ENCODE results near the gene ASIC4. TPM values are rescaled to one million over a fixed set of nuclear protein-coding genes. Genes with fewer than 3 reads are reported as not detected.

Gene ASIC4
- total and polyA plus RNA-seq, 2 of the 13 experiments (the other 11 are each of a cell fraction or from before 2014, with no cell fraction given), result 0.03 TPM; not detected in 1

DNA sequence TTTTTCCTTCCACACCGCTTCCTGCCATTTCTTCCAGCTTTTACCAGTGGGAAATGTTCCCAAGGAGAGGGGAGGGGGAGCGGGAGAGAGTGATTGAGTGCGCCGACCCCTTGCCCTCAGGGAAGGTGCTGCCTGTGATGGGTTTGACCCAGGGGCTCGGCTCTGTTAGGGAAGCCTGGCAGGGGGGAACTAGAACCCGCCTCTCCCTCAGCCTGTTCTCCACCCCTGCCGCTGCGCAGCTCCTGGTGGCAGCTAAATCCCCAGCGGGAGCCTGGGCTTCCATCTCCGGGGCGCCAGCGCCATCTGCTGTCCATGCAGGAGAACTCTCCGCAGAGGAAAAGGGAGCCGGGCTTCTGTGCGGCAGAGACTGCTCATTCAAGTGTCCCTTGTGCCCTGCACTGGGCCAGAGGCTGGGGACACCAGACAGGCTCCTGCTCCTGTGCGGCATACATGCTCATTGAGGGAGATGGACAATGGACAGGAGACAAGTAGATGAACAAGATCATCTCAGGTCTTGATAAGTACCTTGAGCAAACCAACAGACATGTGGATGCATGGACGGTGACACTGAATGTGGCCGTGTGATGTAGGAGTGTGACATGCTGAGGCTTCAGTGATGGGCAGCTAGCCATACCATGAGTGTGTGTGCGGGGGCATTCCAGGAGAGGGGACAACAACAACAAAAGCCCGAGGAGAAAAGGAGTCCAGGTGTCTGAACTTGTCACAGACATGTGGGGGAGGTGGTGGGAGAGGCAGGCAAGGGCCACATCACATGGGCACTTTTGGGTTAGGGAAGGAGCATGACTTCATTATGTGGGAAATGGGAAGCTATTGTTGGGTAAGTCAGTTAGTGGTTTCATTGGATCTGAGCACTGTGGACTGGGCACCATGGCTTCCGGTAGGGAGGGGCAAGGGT is 16.0 kb downstream of the ASIC4 start (continued):
- TF ChIP-seq, protein P1, sequence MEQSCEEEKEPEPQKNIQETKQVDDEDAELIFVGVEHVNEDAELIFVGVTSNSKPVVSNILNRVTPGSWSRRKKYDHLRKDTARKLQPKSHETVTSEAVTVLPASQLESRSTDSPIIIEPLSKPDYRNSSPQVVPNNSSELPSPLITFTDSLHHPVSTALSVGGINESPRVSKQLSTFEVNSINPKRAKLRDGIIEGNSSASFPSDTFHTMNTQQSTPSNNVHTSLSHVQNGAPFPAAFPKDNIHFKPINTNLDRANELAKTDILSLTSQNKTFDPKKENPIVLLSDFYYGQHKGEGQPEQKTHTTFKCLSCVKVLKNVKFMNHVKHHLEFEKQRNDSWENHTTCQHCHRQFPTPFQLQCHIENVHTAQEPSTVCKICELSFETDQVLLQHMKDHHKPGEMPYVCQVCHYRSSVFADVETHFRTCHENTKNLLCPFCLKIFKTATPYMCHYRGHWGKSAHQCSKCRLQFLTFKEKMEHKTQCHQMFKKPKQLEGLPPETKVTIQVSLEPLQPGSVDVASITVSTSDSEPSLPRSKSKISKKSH (CRISPR knock-in tag; IDR thresholded peaks at IDR 0.05; ENCODE audit: borderline replicate concordance), result peak; percentile 44; the same call in 1 of the 2 replicates
- TF ChIP-seq NCOA1 (CRISPR knock-in tag; IDR thresholded peaks at IDR 0.05) (no peak; the same call in 1 of the 2 replicates), DNMT1 (CRISPR knock-in tag; IDR thresholded peaks at IDR 0.05) (peak; percentile 41; the same call in 1 of the 2 replicates), ZNF317 (CRISPR knock-in tag; IDR thresholded peaks at IDR 0.05) (no peak), IRF2 (CRISPR knock-in tag; IDR thresholded peaks at IDR 0.05) (peak; percentile 49; the same call in 1 of the 2 replicates), ZNF34 (CRISPR knock-in tag; IDR thresholded peaks at IDR 0.05; ENCODE audit: borderline replicate concordance) (no peak), FOXC1 (CRISPR knock-in tag; IDR thresholded peaks at IDR 0.05; ENCODE audit: borderline replicate concordance) (peak; percentile 66), ZFP36 (IDR thresholded peaks at IDR 0.05; ENCODE audit: borderline replicate concordance, low read depth, low read length, partially characterized antibody) (peak; percentile 47), ZFP41 (CRISPR knock-in tag; IDR thresholded peaks at IDR 0.05; ENCODE audit: borderline replicate concordance) (no peak), ZNF530 (CRISPR knock-in tag; IDR thresholded peaks at IDR 0.05; ENCODE audit: low read depth) (no peak), TBX2 (CRISPR knock-in tag; IDR thresholded peaks at IDR 0.05; ENCODE audit: borderline replicate concordance) (peak; percentile 58; the same call in 1 of the 2 replicates), MED1 (CRISPR knock-in tag; IDR thresholded peaks at IDR 0.05) (0 out of 2 replicates have a peak, but pooled peaks have one; percentile 52), HOXA3 (CRISPR knock-in tag; IDR thresholded peaks at IDR 0.05) (peak; percentile 32; the same call in 1 of the 2 replicates), ETV5 (CRISPR knock-in tag; IDR thresholded peaks at IDR 0.05; ENCODE audit: borderline replicate concordance) (peak; percentile 33; the same call in 1 of the 2 replicates), MAFK (conservative IDR thresholded peaks at IDR 0.05 in 1 of 2, IDR thresholded peaks at IDR 0.05 in 1 of 2; ENCODE audit: low read length in 2 of 2) (no peak), TBP (CRISPR knock-in tag; IDR thresholded peaks at IDR 0.05) (no peak), ZNF567 (CRISPR knock-in tag; IDR thresholded peaks at IDR 0.05; ENCODE audit: borderline replicate concordance) (peak; percentile 57; the same call in 1 of the 2 replicates)
- TF ChIP-seq, protein P2, sequence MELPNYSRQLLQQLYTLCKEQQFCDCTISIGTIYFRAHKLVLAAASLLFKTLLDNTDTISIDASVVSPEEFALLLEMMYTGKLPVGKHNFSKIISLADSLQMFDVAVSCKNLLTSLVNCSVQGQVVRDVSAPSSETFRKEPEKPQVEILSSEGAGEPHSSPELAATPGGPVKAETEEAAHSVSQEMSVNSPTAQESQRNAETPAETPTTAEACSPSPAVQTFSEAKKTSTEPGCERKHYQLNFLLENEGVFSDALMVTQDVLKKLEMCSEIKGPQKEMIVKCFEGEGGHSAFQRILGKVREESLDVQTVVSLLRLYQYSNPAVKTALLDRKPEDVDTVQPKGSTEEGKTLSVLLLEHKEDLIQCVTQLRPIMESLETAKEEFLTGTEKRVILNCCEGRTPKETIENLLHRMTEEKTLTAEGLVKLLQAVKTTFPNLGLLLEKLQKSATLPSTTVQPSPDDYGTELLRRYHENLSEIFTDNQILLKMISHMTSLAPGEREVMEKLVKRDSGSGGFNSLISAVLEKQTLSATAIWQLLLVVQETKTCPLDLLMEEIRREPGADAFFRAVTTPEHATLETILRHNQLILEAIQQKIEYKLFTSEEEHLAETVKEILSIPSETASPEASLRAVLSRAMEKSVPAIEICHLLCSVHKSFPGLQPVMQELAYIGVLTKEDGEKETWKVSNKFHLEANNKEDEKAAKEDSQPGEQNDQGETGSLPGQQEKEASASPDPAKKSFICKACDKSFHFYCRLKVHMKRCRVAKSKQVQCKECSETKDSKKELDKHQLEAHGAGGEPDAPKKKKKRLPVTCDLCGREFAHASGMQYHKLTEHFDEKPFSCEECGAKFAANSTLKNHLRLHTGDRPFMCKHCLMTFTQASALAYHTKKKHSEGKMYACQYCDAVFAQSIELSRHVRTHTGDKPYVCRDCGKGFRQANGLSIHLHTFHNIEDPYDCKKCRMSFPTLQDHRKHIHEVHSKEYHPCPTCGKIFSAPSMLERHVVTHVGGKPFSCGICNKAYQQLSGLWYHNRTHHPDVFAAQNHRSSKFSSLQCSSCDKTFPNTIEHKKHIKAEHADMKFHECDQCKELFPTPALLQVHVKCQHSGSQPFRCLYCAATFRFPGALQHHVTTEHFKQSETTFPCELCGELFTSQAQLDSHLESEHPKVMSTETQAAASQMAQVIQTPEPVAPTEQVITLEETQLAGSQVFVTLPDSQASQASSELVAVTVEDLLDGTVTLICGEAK (IDR thresholded peaks at IDR 0.05), result no peak
- TF ChIP-seq, protein P2 (CRISPR knock-in tag; IDR thresholded peaks at IDR 0.05), result 0 out of 2 replicates have a peak, but pooled peaks have one; percentile 11

Measured in HepG2 (cell line).